Keratinocyte (primary cell): Measurements from ENCODE around the gene MPZL1.

Experiments
- CTCF ChIP-seq, 3 experiments: IDR thresholded peaks in 1 of 3; conservative IDR thresholded peaks in 1 of 3; optimal IDR thresholded peaks in 1 of 3; 2 replicates in 2 of 3; 3 replicates in 1 of 3; pipeline versions ENCODE3 to v1.5.1; 2011; ENCODE audit warnings: low read length in 3 of 3, mild to moderate bottlenecking in 3 of 3, moderate library complexity in 2 of 3, control low read depth in 1 of 3, inconsistent platforms in 1 of 3; ENCODE audit not compliant: insufficient read depth in 2 of 3; ENCODE audit errors: extremely low read depth in 1 of 3
- EZH2 ChIP-seq: IDR thresholded peaks from one replicate; pipeline ENCODE4 v1.6.1; 2012; ENCODE audit warnings: inconsistent platforms, mild to moderate bottlenecking, low read length, moderate library complexity

- TF ChIP-seq CTCF (optimal IDR thresholded peaks at IDR 0.05 in 1 of 3, IDR thresholded peaks at IDR 0.05 in 1 of 3, conservative IDR thresholded peaks at IDR 0.05 in 1 of 3; ENCODE audit: extremely low read depth in 1 of 3, insufficient read depth in 2 of 3, low read length in 3 of 3) = no peak
- no peak for TF ChIP-seq EZH2
Measured at GRCh38 chr1:167755654-167756053, 33.9 kb downstream of the MPZL1 start.
